Activated naive CD8-positive, alpha-beta T cell (primary cell): ENCODE data around the gene STX17.

ENCODE experiments used
- H3K27ac Mint-ChIP-seq: one replicate; pipeline ENCODE4 v1.8.0; 2021; ENCODE audit warnings: mixed read lengths
- H3K27me3 Mint-ChIP-seq: one replicate; pipeline ENCODE4 v1.8.0; 2021; ENCODE audit warnings: mixed read lengths
- H3K36me3 Mint-ChIP-seq: one replicate; pipeline ENCODE4 v1.8.0; 2021; ENCODE audit warnings: mixed read lengths
- H3K4me1 Mint-ChIP-seq: one replicate; pipeline ENCODE4 v1.8.0; 2021; ENCODE audit warnings: low read depth, mixed read lengths
- H3K4me3 Mint-ChIP-seq: one replicate; pipeline ENCODE4 v1.8.0; 2021; ENCODE audit warnings: mild to moderate bottlenecking, mixed read lengths
- H3K9me3 Mint-ChIP-seq: one replicate; pipeline ENCODE4 v1.8.0; 2021; ENCODE audit warnings: low read depth, mixed read lengths

STX17 gene

DNA sequence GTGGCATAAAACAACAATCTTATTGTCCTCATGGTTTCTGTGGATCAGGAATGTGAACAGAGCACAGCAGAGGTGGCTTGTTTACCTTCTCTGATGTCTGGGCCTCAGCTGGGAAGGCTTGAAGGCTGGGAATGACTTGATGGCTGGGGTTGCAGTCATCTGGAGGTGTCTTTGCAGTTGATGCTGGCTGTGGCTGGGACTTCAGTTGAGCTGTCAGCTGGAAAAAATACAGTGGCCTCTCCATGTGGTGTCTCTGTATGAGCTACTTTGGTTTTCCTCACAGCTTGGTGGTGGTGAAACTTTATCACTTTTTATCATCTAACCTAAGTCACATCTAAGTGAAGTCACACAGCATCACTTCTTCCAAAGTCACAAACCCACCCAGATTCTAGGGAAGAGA, 24.7 kb upstream of the STX17 start:
- Mint-ChIP-seq H3K4me1 (no peaks in the 10 kb centered on the region), H3K36me3 (peaks cover 13% of the 10 kb centered on the region), H3K27me3 (no peaks in the 10 kb centered on the region), H3K27ac (no peak overlapping the region), H3K9me3 (no peaks in the 10 kb centered on the region), H3K4me3 (no peak overlapping the region)

DNA sequence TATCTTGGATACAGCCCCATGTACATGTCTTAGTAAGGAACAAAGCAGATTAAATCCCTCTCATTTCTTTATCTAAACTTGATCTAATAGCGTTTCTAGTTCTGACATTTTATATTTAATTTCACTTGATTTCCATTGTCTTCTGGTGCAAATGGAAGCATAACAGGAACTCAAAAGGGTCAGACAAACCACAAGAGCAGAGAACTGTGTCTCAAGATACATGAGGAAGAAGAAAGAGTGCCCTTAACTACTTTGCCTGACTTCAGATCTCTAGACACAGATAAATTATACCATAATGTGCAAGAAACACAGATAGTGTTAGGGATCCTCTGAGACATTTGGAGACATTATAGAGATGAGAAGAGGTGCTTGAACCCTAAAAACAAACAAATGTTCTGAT, 20.7 kb upstream of the STX17 start:
- H3K27me3 Mint-ChIP-seq = no peaks in the 10 kb centered on the region
- peaks cover 9% of the 10 kb centered on the region for H3K36me3 Mint-ChIP-seq
- H3K27ac Mint-ChIP-seq = no peak overlapping the region
- no peaks in the 10 kb centered on the region for H3K4me1 Mint-ChIP-seq
- H3K9me3 Mint-ChIP-seq = no peaks in the 10 kb centered on the region
- H3K4me3 Mint-ChIP-seq = no peak overlapping the region

DNA sequence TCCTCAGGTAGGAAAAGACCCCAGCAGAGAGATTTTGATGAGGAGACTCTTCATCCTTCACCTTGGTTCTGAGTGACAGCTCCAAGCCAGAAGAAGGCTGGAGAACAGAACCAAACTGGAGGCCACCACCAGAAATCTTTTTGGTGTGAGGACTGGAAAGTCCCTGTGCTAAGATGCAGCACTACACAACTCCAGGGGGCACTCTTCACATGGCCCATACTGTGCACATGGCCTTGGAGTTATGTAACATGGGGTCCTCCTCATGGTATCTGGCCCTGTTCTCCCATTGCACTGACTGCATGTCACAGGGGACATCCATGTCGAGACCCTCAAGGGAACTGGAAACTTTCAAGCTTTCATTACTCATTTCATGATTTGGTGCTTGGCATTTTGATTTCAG, 17.3 kb upstream of the STX17 start:
- Mint-ChIP-seq H3K27me3 (no peaks in the 10 kb centered on the region), H3K9me3 (no peaks in the 10 kb centered on the region), H3K4me1 (no peaks in the 10 kb centered on the region), H3K36me3 (no peaks in the 10 kb centered on the region), H3K4me3 (no peak overlapping the region), H3K27ac (no peak overlapping the region)

DNA sequence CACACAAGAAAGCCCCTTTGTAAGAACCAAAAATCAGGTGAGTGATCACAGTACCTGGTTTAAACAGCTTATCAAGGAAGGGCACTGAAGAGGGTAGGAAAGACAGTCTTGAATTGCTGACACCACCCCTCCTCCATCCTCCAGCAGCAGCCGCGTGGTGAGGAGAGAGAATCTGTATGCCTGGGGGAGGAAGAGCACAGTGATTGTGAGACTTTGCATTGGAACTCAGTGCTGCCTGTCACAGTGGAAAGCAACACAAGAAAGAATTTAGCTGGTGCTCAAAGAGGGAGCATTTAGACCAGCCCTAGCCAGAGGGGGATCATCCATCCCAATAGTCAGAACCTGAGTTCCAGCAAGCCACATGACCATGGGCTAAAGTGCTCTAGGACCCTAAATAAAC, 11.6 kb upstream of the STX17 start:
- H3K27ac Mint-ChIP-seq = no peak overlapping the region
- no peak overlapping the region for H3K4me3 Mint-ChIP-seq
- peaks cover 3% of the 10 kb centered on the region for H3K36me3 Mint-ChIP-seq
- no peaks in the 10 kb centered on the region for H3K9me3 Mint-ChIP-seq
- H3K4me1 Mint-ChIP-seq = no peaks in the 10 kb centered on the region
- peaks cover 8% of the 10 kb centered on the region for H3K27me3 Mint-ChIP-seq

DNA sequence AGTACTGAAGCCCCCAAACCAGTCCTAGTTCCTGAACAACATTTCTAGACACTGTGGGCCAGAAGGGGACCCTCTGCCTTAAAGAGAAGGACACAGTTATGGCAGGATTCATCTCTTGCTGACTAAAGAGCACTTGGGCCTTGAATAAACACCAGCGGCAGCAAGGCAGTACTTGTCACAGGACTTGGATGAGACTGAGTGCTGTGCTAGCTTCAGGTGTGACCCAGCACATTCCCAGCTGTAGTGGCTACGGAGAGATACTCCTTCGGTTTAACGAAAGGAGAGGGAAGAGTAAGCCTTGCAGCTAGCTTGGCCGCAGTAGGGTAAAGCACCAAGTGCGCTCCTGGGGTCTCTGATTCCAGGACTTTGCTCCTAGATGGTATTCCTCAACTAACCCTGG, 10.9 kb upstream of the STX17 start:
- Mint-ChIP-seq H3K36me3 (peaks cover 3% of the 10 kb centered on the region), H3K27me3 (peaks cover 8% of the 10 kb centered on the region), H3K4me3 (no peak overlapping the region), H3K9me3 (no peaks in the 10 kb centered on the region), H3K4me1 (no peaks in the 10 kb centered on the region), H3K27ac (no peak overlapping the region)

DNA sequence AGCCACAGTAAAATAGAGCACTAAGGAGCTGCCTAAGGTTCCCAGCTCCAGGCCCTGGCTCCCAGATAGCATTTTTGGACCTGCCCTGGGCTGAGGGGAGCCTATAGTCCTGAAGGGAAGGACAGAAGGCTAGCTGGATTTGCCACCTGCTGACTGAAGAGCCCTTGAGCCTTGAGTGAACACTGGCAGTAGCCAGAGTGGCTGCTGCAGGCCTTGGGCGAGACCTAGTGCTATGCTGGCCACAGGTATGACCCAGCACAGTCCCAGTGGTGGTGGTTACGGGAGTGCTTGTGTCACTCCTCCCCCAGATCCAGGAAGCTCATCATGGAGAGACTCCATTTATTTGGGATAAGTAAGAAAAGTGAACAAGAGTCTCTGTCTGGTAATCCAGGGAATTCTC, 10.3 kb upstream of the STX17 start:
- Mint-ChIP-seq H3K27ac (no peak overlapping the region), H3K27me3 (peaks cover 10% of the 10 kb centered on the region), H3K36me3 (peaks cover 3% of the 10 kb centered on the region), H3K4me3 (no peak overlapping the region), H3K4me1 (no peaks in the 10 kb centered on the region), H3K9me3 (no peaks in the 10 kb centered on the region)

DNA sequence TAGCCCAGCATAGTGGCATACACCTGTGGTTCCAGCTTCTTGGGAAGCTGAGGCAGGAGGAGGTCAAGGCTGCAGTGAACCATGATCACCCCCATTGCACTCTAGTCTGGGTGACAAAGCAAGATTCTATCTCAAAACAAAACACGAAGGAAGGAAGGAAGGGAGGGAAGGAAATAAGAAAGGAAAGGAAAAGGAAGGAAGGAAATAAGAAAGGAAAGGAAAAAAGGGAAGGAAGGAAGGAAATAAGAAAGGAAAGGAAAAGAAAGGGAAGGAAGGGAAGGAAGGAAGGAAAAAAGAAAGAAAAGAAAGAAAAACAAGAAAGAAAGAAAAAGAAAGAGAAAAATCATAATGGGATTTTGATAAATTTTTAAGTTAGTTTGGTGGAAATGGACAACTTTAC, 3.1 kb upstream of the STX17 start:
- peaks cover 2% of the 10 kb centered on the region for H3K27me3 Mint-ChIP-seq
- peaks cover 23% of the 10 kb centered on the region for H3K4me1 Mint-ChIP-seq
- no peak overlapping the region for H3K4me3 Mint-ChIP-seq
- no peaks in the 10 kb centered on the region for H3K9me3 Mint-ChIP-seq
- no peaks in the 10 kb centered on the region for H3K36me3 Mint-ChIP-seq
- no peak overlapping the region for H3K27ac Mint-ChIP-seq

DNA sequence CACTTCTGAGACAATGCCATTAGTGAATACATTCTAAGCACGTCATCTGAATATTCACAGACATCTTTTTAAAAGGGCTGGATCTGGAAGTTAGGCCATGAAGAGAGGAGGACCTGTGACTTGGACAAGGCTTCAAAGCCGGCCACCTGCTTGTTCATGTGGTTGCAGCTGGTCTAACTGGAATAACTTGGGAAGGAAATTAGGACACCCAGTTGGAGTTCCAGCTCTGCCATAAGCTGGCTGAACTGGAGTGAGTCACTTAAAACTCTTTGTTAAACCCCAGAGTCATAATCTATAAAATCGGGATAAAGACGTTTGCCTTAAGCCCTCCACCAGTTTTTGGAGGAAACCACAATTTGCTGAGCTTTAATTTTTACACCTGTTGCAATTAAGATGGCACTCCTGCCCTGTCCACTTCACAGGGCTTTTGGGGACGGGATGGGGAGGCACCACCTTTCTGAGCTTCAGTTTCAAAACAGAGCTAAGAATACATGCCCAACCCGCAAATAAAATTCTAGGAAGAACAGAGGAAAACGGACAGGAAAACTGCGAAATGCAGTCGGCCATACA, 536 bp upstream of the STX17 start:
- no peaks in the 10 kb centered on the region for H3K9me3 Mint-ChIP-seq
- H3K4me1 Mint-ChIP-seq = peaks cover 34% of the 10 kb centered on the region
- H3K27ac Mint-ChIP-seq = peak overlapping the region; percentile 91
- H3K4me3 Mint-ChIP-seq = peak overlapping the region; percentile 92
- H3K36me3 Mint-ChIP-seq = no peaks in the 10 kb centered on the region
- H3K27me3 Mint-ChIP-seq = no peaks in the 10 kb centered on the region

DNA sequence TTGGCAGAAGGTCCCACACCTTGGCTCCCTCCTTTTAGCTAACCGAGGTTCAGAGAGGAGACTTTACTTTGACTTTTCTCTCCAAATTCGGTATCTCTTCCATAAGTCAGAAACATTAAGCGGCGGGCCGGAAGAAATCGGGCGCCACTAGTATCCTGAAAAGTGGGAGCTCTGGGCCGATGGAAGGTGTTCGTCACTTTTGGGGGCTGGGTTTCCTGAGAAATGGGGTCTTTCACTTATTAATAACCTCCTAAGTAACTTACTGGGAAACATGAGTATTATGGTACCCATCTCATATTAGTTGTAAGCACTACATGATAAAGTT, 716 bp downstream of the STX17 start:
- Mint-ChIP-seq H3K27ac (peak overlapping the region; percentile 96), H3K4me3 (peak overlapping the region; percentile 96), H3K9me3 (no peaks in the 10 kb centered on the region), H3K4me1 (peaks cover 36% of the 10 kb centered on the region), H3K27me3 (no peaks in the 10 kb centered on the region), H3K36me3 (peaks cover 1% of the 10 kb centered on the region)

DNA sequence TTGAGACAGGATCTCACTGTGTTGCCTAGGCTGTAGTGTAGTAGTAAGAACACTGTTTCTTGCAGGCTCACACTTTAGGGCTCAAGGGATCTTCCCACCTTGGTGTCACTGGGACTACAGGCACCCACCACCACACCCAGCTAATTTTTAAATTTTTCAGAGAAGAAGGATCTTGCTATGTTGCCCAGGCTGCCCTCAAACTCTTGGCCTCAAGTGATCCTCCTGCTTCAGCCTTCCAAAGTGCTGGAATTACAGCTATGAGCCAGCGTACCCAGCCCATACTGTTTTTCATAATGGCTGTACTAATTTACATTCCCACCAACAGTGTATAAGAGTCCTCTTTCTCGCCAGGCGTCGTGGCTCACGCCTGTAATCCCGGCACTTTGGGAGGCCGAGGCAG, 5.1 kb downstream of the STX17 start:
- no peak overlapping the region for H3K27ac Mint-ChIP-seq
- no peak overlapping the region for H3K4me3 Mint-ChIP-seq
- H3K27me3 Mint-ChIP-seq = no peaks in the 10 kb centered on the region
- H3K4me1 Mint-ChIP-seq = peaks cover 44% of the 10 kb centered on the region
- H3K9me3 Mint-ChIP-seq = no peaks in the 10 kb centered on the region
- H3K36me3 Mint-ChIP-seq = peaks cover 12% of the 10 kb centered on the region

DNA sequence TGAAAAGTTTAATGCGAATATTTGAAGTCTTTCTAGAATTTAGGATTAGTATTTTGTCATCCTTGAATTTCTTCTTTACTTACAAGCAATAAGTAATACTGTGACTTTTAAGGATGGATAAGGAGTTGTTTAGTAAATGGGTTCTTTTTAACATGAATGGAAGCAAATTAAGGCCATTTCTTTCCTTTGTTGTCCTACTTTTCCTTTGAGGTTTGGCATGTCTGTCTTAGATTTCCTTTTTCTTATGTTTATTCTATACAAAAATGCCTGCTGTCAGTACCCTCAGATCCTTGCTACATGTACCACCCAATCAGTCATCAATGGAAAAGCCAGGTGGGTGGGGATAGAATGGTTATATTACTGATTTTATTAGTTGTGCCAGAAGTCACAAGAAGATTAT, 10.2 kb downstream of the STX17 start:
- peaks cover 50% of the 10 kb centered on the region for H3K4me1 Mint-ChIP-seq
- no peak overlapping the region for H3K27ac Mint-ChIP-seq
- no peak overlapping the region for H3K4me3 Mint-ChIP-seq
- H3K36me3 Mint-ChIP-seq = peaks cover 28% of the 10 kb centered on the region
- H3K9me3 Mint-ChIP-seq = no peaks in the 10 kb centered on the region
- H3K27me3 Mint-ChIP-seq = no peaks in the 10 kb centered on the region

DNA sequence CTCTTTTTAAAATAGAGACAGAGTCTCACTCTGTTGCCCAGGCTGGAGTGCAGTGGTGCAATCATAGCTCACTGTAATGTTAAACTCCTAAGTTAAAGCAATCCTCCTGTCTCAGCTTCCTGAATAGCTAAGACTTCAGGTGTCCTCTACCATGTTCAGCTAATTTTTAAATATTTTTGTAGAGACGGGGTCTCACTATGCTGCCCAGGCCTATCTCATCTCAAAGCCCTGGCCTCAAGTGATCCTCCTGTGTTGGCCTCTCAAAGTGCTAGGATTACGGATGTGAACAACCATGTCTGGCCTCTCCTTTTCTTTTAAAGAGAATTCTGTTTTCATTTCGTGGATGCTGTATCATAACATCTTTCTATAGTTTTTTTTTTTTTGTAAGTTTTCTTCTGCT, 11.7 kb downstream of the STX17 start:
- Mint-ChIP-seq H3K9me3 (no peaks in the 10 kb centered on the region), H3K4me3 (no peak overlapping the region), H3K4me1 (peaks cover 53% of the 10 kb centered on the region), H3K27ac (no peak overlapping the region), H3K27me3 (no peaks in the 10 kb centered on the region), H3K36me3 (peaks cover 37% of the 10 kb centered on the region)

DNA sequence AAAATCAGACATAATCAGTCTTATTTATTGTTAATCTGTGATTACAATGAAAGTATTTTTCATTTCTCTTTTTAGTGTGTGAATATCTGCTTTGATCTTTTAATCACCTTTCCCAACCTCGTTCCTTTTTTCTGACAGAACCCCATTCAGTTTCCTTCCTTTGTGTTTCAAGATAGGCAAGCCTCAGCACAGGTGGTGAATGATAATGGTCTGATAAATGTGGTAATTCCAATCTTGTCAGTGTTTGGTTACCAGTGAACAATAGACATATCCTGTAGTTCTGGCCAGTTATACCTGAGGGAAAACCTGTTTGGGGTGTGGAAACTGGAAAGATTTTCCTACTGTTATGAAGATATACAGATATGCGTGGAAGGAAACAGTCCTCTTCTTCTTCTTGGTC, 13.5 kb downstream of the STX17 start:
- H3K27me3 Mint-ChIP-seq = no peaks in the 10 kb centered on the region
- H3K36me3 Mint-ChIP-seq = peaks cover 50% of the 10 kb centered on the region
- H3K27ac Mint-ChIP-seq = peak overlapping the region; percentile 1
- H3K9me3 Mint-ChIP-seq = peaks cover 4% of the 10 kb centered on the region
- no peak overlapping the region for H3K4me3 Mint-ChIP-seq
- H3K4me1 Mint-ChIP-seq = peaks cover 45% of the 10 kb centered on the region

DNA sequence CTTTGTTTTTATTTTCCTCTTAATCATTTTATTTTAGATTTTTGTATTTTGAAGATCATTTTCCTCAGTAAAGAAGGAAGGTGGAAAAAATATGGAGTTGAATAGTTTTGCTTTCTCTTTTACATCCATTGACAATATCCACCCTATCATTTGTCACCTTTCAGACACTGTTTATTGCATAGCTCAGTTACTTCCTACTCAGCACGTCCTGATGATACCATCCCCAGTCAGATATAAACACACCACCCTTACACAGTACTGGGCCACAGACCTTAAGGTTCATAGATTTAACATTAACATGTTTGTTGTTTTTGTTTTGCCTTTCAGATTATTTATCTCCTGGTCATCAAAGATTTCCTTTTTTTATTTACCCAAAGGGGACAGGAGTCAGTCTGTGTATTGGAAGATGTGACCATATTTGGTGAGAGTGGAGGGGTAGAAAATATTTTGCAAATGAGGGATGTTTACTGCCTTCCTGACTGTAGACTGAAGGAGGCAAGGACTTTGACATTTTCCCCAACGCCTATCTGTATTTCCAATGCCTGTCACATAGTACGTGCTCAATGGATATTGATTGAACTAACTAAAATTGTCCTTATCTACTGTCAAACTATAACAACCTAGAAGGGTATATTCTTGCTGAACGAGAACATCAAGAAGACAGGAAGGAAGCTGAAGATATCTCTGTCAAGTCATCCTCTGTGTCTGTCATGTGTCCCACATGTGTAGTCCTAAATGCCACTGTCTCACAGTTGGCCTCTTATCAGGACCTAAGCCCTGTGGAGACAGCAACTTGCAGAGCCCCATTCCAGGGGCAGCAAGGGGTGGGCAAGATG, 15.6 kb downstream of the STX17 start:
- Mint-ChIP-seq H3K36me3 (peaks cover 57% of the 10 kb centered on the region), H3K4me3 (no peak overlapping the region), H3K9me3 (peaks cover 16% of the 10 kb centered on the region), H3K4me1 (peaks cover 43% of the 10 kb centered on the region), H3K27ac (peak overlapping the region; percentile 83), H3K27me3 (no peaks in the 10 kb centered on the region)

DNA sequence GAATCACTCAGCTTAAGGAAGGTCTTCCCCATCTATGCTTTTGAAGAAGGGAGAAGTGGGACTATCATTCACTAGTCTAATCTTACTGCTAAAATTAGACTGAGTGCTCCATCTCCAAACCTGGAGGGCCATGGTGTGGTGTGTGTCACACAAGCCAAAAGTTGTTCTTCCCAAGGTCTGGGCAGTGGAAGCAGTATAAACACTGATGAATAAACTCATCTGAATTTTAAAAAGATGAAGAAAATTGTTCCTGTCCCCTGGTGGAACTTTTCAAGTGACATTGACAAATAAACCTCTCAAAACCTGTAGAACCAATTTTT, 16.2 kb downstream of the STX17 start:
- Mint-ChIP-seq H3K36me3 (peaks cover 53% of the 10 kb centered on the region), H3K4me1 (peaks cover 42% of the 10 kb centered on the region), H3K27ac (peak overlapping the region; percentile 83), H3K9me3 (peaks cover 16% of the 10 kb centered on the region), H3K4me3 (no peak overlapping the region), H3K27me3 (no peaks in the 10 kb centered on the region)

DNA sequence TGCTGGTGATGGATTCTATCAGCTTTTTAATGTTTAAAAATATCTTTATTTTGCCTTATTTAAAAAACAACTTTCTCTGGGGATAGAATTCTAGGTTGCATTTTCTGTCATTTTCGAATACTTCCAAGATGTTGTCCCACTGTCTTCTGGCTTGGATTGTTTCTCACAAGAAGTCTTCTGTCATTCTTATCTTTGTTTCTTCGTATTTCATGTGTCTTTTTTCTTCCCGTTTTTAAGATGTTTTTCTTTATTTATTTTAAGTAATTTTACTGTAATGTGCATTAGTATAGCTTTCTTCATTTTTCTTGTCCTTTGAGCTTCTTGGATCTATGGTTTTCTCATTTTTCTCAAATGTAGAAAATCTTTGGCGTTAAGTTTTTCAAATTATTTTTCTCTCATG, 19.1 kb downstream of the STX17 start:
- peaks cover 16% of the 10 kb centered on the region for H3K9me3 Mint-ChIP-seq
- no peaks in the 10 kb centered on the region for H3K27me3 Mint-ChIP-seq
- peaks cover 29% of the 10 kb centered on the region for H3K4me1 Mint-ChIP-seq
- peaks cover 48% of the 10 kb centered on the region for H3K36me3 Mint-ChIP-seq
- H3K4me3 Mint-ChIP-seq = no peak overlapping the region
- no peak overlapping the region for H3K27ac Mint-ChIP-seq
